Uterus (tissue), 4 donors: ENCODE measurements around the gene CD302. TPM values are rescaled to one million over a fixed set of nuclear protein-coding genes. Genes with fewer than 3 reads are reported as not detected.
"Not testable (repeated sequence)": the region's sequence is repeated elsewhere in the genome, so short reads cannot be mapped to it uniquely, and the experiment has no call there.

Source experiments
- DNase-seq, 2 donors: peaks; one replicate each; pipeline ENCODE4 v3.0.0-alpha.2; 2019 to 2020
- H3K27ac ChIP-seq, 2 donors: fragments of 200-600 bp; sonication (generic); 1 replicate in 1 of 2; 2 replicates in 1 of 2; pipeline ENCODE4 v1.5.1; 2016 to 2018
- H3K27me3 ChIP-seq, 2 donors: fragments of 200-600 bp; sonication (generic); one replicate each; pipeline ENCODE4 v1.5.1; 2018 to 2019; ENCODE audit warnings: control low read depth in 1 of 2
- H3K36me3 ChIP-seq, 2 donors: fragments of 200-600 bp; sonication (generic); one replicate each; pipeline ENCODE4 v1.5.1; 2019; ENCODE audit warnings: control low read depth in 1 of 2
- H3K4me1 ChIP-seq, 2 donors: fragments of 200-600 bp; sonication (generic); one replicate each; pipeline ENCODE4 v1.5.1; 2018 to 2019; ENCODE audit warnings: control low read depth in 1 of 2
- H3K4me3 ChIP-seq, 2 donors: fragments of 200-600 bp; sonication (generic); 1 replicate in 1 of 2; 2 replicates in 1 of 2; pipeline ENCODE4 v1.5.1; 2018 to 2019; ENCODE audit warnings: mild to moderate bottlenecking in 1 of 2
- H3K9me3 ChIP-seq, 2 donors: fragments of 200-600 bp; sonication (generic); one replicate each; pipeline ENCODE4 v1.5.1; 2019; ENCODE audit warnings: control low read depth in 1 of 2
- CTCF ChIP-seq, 4 experiments: fragments of 200-600 bp in 2 of 4; fragments of 450-650 bp in 2 of 4; sonication (generic) in 2 of 4; IDR thresholded peaks; one replicate each; pipeline ENCODE4 v1.5.1; 2016 to 2019; ENCODE audit warnings: antibody characterized with exemption in 4 of 4, mild to moderate bottlenecking in 2 of 4, moderate library complexity in 1 of 4
- POLR2A ChIP-seq, 2 donors: fragments of 450-650 bp; IDR thresholded peaks; one replicate each; pipeline ENCODE4 v1.6.1; 2016; ENCODE audit warnings: antibody characterized with exemption in 2 of 2, mild to moderate bottlenecking in 1 of 2, moderate library complexity in 1 of 2
- intact Hi-C: fragments of 100-400 bp; cut with DNase I; formaldehyde crosslinking; loops from one replicate; pipeline ENCODE4 v1.15.1; 2023; ENCODE audit warnings: low total_unique reads
- total RNA-seq, 4 donors: library from RNA; depleted of rRNA in 3 of 4; stranded (reverse); fragments of >200 nt in 3 of 4; gene quantifications; one replicate each; pipeline versions ENCODE4 v1.1.0 to v1.2.4, GENCODE V29; 2014 to 2023
- donor health status: DM: yes; HTN: yes; CAD: no.

The CD302 gene
- total RNA-seq, 4 donors from 2014 or later = 31.8 to 103 (median 45.5) TPM

- Histone ChIP-seq H3K4me1 (no peaks in the 10 kb centered on the region), H3K27me3 (no peaks in the 10 kb centered on the region), H3K36me3 (no peaks in the 10 kb centered on the region), H3K9me3 (no peaks in the 10 kb centered on the region), H3K27ac (no peak overlapping the region), H3K4me3 (no peak overlapping the region)
- intact Hi-C loops = no loop called here
- TF ChIP-seq CTCF (IDR thresholded peaks at IDR 0.05) (no peak), POLR2A (IDR thresholded peaks at IDR 0.05) (no peak)
- no peak for DNase-seq
Observed at GRCh38 chr2:159829376-159829775, 31.4 kb upstream of the CD302 start.

- intact Hi-C loops = no loop called here
- Histone ChIP-seq H3K36me3 (no peaks in the 10 kb centered on the region), H3K4me3 (no peak overlapping the region), H3K9me3 (no peaks in the 10 kb centered on the region), H3K27ac (no peak overlapping the region), H3K4me1 (no peaks in the 10 kb centered on the region), H3K27me3 (no peaks in the 10 kb centered on the region)
- no peak for DNase-seq
- TF ChIP-seq CTCF (IDR thresholded peaks at IDR 0.05) (no peak), POLR2A (IDR thresholded peaks at IDR 0.05) (no peak)
Observed at GRCh38 chr2:159828738-159829137, 30.7 kb upstream of the CD302 start.

GRCh38 chr2:159822478-159822833 lies 24.4 kb upstream of the CD302 start:
- intact Hi-C loops = not testable (repeated sequence)

GRCh38 chr2:159821775-159822477 lies 23.9 kb upstream of the CD302 start:
- H3K27me3 ChIP-seq, intact Hi-C loops, H3K36me3 ChIP-seq, H3K9me3 ChIP-seq, H3K4me3 ChIP-seq, H3K4me1 ChIP-seq, DNase-seq, H3K27ac ChIP-seq: not testable (repeated sequence)

More at GRCh38 chr2:159822478-159822833, 24.4 kb upstream of the CD302 start:
- not testable (repeated sequence) for H3K9me3 ChIP-seq, H3K4me3 ChIP-seq, H3K27ac ChIP-seq, H3K27me3 ChIP-seq, H3K36me3 ChIP-seq, H3K4me1 ChIP-seq, DNase-seq

- DNase-seq = no peak
- no peak for TF ChIP-seq POLR2A (IDR thresholded peaks at IDR 0.05)
- no peak for TF ChIP-seq CTCF (IDR thresholded peaks at IDR 0.05)
- intact Hi-C loops = no loop called here
Observed at GRCh38 chr2:159818940-159819339, 20.9 kb upstream of the CD302 start.

GRCh38 chr2:159817283-159817682 lies 19.3 kb upstream of the CD302 start:
- H3K36me3 ChIP-seq = no peaks in the 10 kb centered on the region
- no peak overlapping the region for H3K27ac ChIP-seq
- no peaks in the 10 kb centered on the region for H3K9me3 ChIP-seq
- intact Hi-C loops = no loop called here
- H3K4me3 ChIP-seq = no peak overlapping the region
- no peaks in the 10 kb centered on the region for H3K4me1 ChIP-seq
- no peak for DNase-seq
- no peaks in the 10 kb centered on the region for H3K27me3 ChIP-seq
- TF ChIP-seq CTCF (IDR thresholded peaks at IDR 0.05) = no peak
- no peak for TF ChIP-seq POLR2A (IDR thresholded peaks at IDR 0.05)

More at GRCh38 chr2:159818940-159819339, 20.9 kb upstream of the CD302 start:
- no peak overlapping the region for H3K27ac ChIP-seq
- no peak overlapping the region for H3K4me3 ChIP-seq
- no peaks in the 10 kb centered on the region for H3K9me3 ChIP-seq
- H3K4me1 ChIP-seq = no peaks in the 10 kb centered on the region
- H3K36me3 ChIP-seq = no peaks in the 10 kb centered on the region
- H3K27me3 ChIP-seq = no peaks in the 10 kb centered on the region
